GM21737 (cell line): ENCODE results near the gene DPEP3.
"Not testable (repeated sequence)": the region's sequence is repeated elsewhere in the genome, so short reads cannot be mapped to it uniquely, and the experiment has no call there.

Source experiments
- ATAC-seq: cut with Tn5 transposase; IDR thresholded peaks from one replicate; pipeline ENCODE4 v1.9.1; 2021; ENCODE audit warnings: mild to moderate bottlenecking, moderate library complexity; ENCODE audit not compliant: unreplicated experiment

DPEP3 gene, protein sequence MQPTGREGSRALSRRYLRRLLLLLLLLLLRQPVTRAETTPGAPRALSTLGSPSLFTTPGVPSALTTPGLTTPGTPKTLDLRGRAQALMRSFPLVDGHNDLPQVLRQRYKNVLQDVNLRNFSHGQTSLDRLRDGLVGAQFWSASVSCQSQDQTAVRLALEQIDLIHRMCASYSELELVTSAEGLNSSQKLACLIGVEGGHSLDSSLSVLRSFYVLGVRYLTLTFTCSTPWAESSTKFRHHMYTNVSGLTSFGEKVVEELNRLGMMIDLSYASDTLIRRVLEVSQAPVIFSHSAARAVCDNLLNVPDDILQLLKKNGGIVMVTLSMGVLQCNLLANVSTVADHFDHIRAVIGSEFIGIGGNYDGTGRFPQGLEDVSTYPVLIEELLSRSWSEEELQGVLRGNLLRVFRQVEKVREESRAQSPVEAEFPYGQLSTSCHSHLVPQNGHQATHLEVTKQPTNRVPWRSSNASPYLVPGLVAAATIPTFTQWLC

DNA sequence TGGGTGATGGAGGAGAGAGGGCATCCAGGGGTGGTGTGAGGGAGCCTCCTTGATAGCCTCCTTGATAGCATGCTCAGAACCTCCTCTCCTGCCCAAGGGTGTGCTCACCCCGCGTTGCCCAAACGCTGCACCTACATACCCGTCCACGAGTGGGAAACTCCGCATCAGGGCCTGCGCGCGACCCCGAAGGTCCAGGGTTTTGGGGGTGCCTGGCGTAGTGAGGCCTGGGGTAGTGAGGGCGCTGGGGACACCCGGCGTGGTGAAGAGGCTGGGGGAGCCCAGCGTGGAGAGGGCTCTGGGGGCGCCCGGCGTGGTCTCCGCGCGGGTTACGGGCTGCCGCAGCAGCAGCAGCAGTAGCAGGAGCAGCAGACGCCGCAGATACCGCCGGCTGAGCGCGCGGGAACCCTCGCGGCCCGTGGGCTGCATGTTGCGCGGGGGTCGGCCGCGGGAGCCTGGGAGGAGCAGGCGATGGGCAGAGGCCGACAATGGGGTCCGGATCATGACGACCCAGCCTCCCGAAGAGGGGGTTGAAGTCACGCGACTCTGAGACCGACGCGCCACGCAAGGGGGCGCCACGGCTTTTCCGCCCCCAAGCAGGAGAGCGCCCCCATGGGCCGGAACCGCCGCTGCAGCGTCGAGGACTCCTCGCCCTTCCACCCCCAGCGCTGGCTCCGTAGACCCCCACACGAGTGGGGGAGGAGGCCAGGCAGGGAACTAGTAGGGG, at the start of gene DPEP3:
DPEP3 (minus strand) TSS at position 545 of the 724 bp plus-strand sequence; CDS start at position 426, 119 bp downstream.
- ATAC-seq, result no peak

DNA sequence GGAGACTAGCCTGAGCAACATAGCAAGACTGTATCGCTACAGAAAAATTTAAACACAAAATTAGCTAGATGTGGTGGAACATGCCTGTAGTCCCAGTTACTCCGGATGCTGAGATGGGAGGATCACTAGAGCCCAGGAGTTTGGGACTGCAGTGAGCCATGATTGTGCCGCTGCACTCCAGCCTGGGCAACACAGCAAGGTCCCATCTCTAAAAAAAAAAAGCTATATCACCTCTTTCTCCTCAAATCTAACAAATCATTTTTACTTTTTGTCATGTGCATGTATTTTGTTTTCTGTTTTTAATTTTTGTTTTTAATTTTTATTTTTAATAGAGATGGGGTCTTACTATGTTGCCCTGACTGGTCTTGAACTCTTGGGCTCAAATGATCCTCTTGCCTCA, 48.7 kb upstream of the DPEP3 start:
- no peak for ATAC-seq

DNA sequence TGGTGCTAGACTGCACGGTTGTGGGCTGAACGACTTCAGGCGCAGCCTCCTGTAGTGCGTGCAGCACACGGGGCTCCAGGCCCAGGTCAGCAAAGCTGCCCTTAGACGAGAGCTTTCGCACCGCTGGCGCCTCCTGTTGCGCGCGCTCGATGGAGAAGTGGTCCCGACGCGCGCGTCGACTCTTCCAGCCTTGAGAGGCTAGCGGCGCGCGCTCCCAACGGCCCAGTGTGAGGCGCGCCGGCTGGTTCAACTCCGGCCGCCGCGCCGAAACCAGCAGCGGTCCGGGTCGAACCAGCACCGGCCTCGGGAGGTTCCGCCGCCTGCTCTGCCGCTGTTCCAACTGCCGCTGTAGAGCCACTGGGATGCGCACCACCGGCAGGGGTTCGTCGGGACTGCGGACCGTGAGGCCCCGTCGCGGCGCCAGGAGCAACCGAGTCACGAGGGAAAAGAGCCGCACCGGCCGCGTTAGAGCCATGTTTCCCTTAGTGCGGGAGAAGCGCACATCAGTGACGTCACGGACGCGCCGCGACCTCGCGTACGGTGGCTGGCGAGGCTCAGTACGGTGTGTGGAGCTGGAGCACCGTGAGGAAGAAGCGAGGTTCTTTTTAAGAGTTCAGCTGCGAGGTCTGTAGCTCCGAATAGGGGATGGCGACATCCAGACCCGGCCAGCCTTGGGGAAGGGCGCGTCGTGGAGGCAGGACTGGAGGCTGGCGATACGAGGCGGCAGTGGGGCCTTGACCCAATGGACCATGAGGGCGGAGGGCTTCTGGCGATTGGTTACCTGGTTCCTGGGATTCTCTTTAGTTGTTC, 42.6 kb upstream of the DPEP3 start, which contains the start of the genes DDX28 and DUS2:
DDX28 (minus strand) TSS at position 505 of the 810 bp plus-strand sequence; CDS start at position 475, 30 bp downstream.
DUS2 (plus strand) TSS at position 557 of the 810 bp plus-strand sequence. CDS start 14,740 bp downstream, outside the sequence.
- peak; percentile 77 for ATAC-seq

DNA sequence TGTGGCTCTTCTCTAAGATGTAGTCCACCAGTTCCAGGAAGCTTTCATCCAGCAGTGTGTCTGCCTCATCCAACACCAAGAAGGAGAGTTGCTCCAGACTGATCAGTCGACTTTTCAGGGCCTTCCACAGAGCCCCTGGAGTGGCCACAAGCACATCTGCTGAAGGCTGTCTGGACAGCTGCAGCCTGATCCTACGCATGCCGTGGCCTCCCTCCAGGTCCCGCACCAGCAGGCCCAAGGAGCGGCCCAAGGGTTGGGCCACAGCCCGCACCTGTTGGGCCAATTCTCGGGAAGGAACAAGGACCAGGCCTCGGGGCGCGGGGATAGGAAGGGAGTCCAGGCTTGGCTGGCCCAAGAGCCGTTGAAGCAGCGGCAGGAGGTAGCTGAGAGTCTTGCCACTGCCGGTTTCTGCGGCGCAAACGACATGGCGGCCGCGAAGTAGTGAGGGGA, 42.0 kb upstream of the DPEP3 start:
- no peak for ATAC-seq

DNA sequence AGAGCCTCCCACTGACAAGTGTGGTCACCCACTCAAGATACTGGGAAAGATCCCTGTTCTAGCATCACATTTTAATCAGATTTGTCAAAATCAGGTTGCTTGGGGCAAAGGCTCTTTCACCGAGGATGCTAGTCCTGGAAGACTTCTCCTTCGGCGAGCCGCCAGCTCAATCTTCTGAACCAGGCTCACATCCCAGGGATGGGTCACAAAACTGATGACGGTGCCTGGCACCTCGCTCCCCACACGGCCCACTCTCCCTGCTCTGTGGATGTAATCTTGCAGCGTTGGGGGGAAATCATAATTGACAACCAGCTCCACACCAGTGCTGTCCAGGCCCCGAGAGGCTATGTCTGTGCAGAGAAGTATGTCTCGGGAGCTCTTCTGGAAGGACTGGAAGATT, 41.2 kb upstream of the DPEP3 start:
- no peak for ATAC-seq

DNA sequence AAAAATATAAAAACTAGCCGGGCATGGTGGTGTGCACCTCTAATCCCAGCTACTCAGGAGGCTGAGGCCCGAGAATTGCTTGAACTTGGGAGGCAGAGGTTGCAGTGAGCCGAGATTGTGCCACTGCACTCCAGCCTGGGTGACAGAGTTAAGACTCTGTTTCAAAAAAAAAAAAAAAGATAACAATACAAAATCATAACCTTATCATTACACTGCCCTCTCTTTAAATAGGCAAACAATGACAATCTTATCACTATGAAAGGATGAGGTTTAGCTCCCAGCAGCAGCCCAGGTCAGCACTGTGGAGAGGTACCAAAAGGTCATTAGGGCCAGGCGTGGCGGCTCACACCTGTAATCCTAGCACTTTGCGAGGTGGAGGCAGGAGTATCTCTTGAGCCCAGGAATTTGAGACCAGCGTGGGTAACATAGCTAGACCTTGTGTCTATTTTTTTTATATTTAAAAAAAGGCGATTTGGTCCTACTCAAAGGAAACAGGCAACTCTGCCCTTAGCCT, 38.9 kb upstream of the DPEP3 start:
- no peak for ATAC-seq

DNA sequence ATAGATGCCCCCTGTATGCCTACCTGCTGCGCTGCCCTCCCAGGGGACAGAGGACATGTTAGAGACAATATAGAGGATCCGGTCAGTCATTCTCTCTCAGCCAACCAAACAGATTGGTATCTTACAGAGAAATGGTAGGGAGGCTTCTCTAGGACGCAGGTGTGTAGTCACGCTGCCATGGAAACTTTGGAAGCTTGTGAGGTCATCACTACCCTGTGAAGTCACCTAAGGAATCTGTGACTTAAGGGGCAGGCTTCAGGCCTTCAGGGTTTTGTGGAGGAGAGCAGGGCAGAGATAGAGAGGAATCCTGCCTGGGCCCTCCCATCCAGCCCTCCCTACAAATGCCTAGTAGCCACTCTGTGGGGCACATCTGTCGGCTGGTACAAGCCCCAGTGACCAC, 35.4 kb upstream of the DPEP3 start, which contains the start of gene DPEP2NB:
DPEP2NB (minus strand) TSS at position 231 of the 400 bp plus-strand sequence; CDS start at position 90, 141 bp downstream.
- ATAC-seq, result no peak

DNA sequence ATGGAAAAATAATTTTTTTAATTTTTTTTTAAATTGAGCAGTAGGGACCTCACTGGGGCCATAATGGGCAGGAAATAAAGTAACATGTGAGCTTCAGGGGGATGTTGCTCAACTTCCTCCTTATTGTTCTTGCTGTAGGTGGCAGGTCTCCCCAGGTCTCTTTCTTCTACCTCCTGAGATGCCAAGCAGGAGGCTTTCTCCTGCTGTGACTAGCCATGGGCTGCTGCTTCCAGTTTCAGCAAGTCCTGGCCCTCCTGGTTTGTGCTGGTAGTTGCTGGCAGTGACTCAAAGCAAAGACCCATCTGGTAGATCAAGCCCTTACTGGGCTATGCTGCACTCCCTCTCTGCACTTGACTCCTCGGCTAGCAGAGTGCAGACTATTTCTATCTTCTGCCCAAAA, 33.1 kb upstream of the DPEP3 start:
- no peak for ATAC-seq

DNA sequence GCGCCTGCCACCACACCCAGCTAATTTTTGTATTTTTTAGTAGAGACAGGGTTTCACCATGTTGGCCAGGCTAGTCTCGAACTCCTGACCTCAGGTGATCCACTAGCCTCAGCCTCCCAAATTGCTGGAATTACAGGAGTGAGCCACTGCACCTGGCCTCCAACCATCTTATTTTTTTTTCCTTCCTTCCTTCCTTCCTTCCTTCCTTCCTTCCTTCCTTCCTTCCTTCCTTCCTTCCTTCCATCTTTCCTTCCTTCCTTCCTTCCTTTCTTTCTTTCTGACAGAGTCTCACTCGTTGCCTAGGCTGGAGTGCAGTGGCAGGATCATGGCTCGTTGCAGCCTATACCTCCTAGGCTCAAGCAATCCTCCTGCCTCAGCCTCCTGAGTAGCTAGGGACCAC, 29.6 kb upstream of the DPEP3 start:
- ATAC-seq, result not testable (repeated sequence)

DNA sequence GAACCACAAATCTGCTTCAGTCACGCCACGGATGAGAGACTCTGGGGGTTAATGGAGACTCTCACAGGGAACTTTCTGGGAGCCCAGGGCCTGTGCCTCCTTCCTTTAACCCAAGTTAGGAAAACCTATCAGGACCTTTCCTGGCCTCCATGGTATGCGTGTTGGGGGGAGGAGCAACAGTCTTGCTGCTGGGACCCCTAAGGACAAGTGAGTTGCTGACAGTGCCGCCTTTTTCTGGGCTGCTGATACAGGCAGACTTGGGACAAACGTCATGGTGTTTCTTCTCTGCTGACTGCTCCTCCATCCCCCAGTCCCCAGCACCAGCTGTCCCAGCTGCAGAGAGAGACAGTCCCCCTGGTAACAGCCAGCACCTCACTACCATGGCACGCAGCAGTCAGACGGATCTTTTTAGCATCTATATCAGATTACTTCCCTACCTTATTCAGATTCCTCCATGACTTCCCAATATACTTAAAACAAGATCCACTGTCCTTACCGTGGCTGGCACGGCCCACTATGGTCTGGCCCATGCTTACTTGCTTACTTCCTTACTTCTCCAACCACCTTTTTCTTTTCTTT, 28.9 kb upstream of the DPEP3 start:
- ATAC-seq, result no peak

DNA sequence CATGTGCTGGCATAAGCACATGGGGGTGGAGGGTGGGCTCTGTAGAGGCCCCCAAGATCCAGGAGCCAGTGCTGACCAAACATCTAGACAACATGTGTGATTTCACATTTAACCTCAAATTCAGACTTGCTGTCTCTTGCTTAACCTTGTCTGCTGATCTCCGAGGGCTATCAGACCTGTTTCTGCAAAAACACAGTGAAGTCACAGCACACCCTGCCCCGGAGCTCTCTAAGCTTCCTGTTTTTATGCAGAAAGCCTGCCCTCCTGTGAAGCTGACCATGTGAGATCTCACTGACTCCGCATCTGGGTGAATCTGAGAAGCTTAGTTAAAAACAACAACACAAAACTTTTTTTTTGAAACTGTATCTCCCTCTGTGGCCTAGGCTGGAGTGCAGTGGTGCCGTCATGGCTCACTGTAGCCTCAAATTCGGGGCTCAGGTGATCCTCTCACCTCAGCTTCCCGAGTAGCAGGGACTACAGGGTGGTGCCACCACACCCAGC, 25.5 kb upstream of the DPEP3 start:
- no peak for ATAC-seq

DNA sequence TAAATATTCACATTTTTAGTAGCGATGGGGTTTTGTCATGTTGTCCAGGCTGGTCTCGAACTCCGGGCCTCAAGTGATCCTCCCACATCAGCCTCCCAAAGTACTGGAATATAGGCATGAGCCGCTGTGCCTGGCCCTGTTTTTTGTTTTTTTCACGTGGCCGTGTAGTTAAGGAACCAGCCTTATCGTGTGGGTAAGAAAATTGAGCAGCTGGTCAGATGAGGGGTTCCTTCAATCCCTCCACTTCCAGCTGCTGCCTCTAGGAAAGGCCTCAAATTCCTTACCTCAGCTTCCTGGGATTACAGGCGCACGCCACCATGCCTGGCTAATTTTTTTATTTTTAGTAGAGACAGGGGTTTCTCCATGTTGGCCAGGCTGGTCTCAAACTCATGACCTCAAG, 24.9 kb upstream of the DPEP3 start:
- no peak for ATAC-seq

DNA sequence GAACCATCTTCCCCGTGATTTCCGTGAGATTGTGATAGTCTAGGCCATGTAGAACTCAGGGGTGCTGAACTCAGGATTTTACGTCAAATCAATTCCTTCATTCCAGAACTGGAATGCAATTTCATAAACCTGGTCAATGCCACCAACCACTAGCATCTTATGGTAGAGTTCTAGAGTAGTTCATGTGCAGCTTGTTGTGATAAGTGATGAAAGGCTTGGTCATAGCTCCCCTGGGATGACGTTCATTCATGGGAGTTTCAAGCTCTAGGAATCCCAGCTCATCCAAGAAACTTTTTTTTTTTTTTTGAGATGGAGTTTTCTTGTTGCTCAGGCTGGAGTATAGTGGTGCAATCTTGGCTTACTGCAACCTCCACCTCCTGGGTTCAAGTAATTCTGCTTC, 22.7 kb upstream of the DPEP3 start:
- no peak for ATAC-seq

DNA sequence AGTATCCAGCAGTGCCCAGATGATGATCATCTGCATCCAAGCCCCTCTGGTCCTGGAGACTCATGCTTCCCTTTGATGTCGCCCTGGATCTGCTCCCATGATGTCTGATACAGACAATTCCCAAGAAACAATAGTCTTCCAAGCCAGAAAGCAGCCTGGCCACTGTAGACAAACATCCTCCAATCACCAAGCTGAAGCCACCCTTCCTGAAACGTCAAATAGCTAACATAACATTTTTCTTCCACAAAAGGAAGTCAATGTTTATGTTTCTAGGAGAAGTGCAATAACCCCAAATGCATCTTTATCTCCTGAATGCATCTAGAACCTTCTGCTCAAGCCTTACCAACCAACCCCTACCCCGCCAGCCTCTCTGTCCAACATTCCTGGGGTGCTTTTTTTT, 20.2 kb upstream of the DPEP3 start:
- no peak for ATAC-seq

DNA sequence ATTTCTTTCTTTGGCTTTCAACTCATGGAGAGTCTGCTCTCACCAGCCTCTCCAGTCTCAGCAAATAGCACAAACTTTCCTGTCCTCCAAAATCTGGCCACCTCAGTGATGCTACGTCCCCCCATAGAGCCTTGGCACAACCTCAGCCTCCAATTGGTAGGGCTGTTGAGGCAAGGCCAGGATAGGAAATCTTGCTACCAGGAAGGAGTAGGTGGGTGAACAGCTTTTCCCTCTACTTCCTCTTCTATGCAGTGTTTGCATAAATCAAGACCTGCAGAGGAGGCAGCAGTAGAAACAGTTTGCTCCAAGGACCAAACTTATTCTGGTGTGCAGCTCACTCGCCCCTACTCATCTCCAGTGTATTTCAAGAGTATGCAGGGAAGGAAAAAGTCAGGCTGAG, 19.7 kb upstream of the DPEP3 start:
- no peak for ATAC-seq

DNA sequence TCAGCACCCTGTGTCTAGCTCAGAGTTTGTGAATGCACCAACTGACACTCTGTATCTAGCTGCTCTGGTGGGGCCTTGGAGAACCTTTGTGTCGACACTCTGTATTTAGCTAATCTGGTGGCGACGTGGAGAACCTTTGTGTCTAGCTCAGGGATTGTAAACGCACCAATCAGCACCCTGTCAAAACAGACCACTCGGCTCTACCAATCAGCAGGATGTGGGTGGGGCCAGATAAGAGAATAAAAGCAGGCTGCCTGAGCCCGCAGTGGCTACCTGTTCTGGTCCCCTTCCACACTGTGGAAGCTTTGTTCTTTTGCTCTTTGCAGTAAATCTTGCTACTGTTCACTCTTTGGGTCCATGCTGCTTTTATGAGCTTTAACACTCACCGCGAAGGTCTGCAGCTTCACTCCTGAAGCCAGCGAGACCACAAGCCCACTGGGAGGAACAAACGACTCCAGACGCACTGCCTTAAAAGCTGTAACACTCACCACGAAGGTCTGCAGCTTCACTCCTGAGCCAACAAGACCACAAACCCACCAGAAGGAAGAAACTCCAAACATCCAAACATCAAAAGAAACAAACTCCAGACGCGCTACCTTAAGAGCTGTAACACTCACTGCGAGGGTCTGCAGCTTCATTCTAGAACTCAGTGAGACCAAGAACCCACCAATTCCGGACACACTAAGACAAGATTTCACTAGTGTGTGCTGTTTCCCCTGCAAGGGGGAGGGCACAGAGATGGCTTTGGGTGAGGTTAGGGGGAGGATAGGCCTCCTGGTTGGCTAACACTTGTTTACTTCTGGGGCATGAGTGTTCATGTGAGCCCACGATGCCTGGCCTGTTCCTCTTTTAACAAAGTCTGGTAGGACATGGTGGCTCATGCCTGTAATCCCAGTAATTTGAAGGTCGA, 18.7 kb upstream of the DPEP3 start, which contains the start of gene DPEP2:
DPEP2 (minus strand) TSS at position 706 of the 910 bp plus-strand sequence. CDS start 6,272 bp downstream, outside the sequence.
- ATAC-seq, result not testable (repeated sequence)

DNA sequence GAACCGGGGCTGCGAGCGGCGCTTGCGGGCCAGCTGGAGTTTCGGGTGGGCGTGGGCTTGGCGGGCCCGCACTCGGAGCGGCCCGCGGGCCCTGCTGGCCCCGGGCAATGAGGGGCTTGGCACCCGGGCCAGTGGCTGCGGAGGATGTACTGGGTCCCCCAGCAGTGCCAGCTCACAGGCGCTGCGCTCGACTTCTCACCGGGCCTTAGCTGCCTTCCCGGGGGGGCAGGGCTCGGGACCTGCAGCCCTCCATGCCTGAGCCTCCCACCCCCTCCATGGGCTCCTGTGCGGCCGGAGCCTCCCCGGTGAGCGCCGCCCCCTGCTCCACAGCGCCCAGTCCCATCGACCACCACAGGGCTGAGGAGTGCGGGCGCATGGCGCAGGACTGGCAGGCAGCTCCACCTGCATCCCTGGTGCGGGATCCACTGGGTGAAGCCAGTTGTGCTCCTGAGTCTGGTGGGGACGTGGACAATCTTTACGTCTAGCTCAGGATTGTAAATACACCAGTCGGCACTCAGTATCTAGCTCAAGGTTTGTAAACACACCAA, 18.0 kb upstream of the DPEP3 start:
- not testable (repeated sequence) for ATAC-seq

DNA sequence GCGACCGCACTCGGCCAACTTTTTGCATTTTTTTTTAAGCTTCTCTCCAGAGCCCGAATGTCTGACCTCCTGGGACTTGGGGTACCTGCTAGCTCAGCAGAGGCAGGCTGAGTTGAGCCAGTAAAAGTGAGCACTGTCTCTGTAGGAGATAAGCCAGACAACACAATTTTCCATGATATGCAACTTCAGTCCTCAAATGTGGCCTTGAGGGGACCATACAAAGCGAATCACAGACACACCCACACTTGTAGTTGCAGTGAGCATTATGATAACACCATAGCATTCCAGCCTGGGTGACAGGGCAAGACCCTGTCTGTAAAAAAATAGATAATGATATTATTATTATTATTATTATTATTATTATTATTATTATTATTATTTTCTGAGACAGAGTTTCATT, 16.4 kb upstream of the DPEP3 start:
- no peak for ATAC-seq
